Ovary (tissue), 3 donors: ENCODE results near the gene PCGF5.

Source experiments
- CTCF ChIP-seq, 3 donors: fragments of 450-650 bp in 2 of 3; fragments of 200-600 bp in 1 of 3; IDR thresholded peaks; one replicate each; pipeline versions ENCODE4 v1.5.1 to v1.8.0; 2016 to 2022; ENCODE audit warnings: antibody characterized with exemption in 3 of 3, mild to moderate bottlenecking in 1 of 3
- EP300 ChIP-seq: sonication (generic); formaldehyde crosslinking; IDR thresholded peaks from one replicate; pipeline ENCODE4 v1.6.1; 2017; ENCODE audit warnings: antibody characterized with exemption
- POLR2A ChIP-seq: fragments of 450-650 bp; IDR thresholded peaks from one replicate; pipeline ENCODE4 v1.6.1; 2017; ENCODE audit warnings: antibody characterized with exemption, mild to moderate bottlenecking, moderate library complexity
- donor health status: DM: no; HTN: no; CAD: no.

GRCh38 chr10:91201213-91201996 is 19.1 kb upstream of the PCGF5 start:
- no peak for TF ChIP-seq CTCF (IDR thresholded peaks at IDR 0.05)
- TF ChIP-seq POLR2A, result no peak
- no peak for TF ChIP-seq EP300
